ENCODE results near the gene NRL. TPM values are rescaled to one million over a fixed set of nuclear protein-coding genes. Genes with fewer than 3 reads are reported as not detected.

The NRL gene
- total and polyA plus RNA-seq, 9 of the 15 experiments (the other 6 are each of a cell fraction or from before 2014, with no cell fraction given) = 0.07 to 2.7 (median 1.4) TPM; not detected in 1

DNA sequence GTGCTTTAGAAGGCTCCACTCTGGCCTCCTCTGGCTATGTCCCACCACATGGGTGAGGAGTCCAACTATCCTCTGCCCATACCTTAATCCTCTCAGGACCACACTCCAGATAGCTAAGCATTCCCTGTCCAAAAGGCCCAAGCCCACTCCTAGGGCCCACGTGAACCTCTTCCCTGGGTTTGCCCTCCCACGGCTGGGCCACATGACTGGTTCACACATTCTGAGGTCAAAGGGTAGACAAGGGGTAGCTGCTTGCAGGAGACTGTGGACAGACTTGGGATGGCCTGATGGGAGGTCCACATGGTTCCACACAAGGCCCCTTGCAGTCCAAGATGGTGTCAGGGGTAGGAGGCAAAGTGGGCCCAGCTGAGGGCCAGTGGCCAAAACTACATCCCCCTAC, 26.7 kb downstream of the NRL start (continued):
- TF ChIP-seq EP300 (IDR thresholded peaks at IDR 0.05; ENCODE audit: low read length) = no peak
- TF ChIP-seq, protein P1, sequence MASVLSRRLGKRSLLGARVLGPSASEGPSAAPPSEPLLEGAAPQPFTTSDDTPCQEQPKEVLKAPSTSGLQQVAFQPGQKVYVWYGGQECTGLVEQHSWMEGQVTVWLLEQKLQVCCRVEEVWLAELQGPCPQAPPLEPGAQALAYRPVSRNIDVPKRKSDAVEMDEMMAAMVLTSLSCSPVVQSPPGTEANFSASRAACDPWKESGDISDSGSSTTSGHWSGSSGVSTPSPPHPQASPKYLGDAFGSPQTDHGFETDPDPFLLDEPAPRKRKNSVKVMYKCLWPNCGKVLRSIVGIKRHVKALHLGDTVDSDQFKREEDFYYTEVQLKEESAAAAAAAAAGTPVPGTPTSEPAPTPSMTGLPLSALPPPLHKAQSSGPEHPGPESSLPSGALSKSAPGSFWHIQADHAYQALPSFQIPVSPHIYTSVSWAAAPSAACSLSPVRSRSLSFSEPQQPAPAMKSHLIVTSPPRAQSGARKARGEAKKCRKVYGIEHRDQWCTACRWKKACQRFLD (CRISPR knock-in tag; IDR thresholded peaks at IDR 0.05) = no peak
- TF ChIP-seq, protein P2, sequence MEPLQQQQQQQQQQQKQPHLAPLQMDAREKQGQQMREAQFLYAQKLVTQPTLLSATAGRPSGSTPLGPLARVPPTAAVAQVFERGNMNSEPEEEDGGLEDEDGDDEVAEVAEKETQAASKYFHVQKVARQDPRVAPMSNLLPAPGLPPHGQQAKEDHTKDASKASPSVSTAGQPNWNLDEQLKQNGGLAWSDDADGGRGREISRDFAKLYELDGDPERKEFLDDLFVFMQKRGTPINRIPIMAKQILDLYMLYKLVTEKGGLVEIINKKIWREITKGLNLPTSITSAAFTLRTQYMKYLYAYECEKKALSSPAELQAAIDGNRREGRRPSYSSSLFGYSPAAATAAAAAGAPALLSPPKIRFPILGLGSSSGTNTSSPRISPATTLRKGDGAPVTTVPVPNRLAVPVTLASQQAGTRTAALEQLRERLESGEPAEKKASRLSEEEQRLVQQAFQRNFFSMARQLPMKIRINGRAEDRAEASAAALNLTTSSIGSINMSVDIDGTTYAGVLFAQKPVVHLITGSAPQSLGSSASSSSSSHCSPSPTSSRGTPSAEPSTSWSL (CRISPR knock-in tag; IDR thresholded peaks at IDR 0.05; ENCODE audit: borderline replicate concordance) = no peak
- TF ChIP-seq, protein P3, sequence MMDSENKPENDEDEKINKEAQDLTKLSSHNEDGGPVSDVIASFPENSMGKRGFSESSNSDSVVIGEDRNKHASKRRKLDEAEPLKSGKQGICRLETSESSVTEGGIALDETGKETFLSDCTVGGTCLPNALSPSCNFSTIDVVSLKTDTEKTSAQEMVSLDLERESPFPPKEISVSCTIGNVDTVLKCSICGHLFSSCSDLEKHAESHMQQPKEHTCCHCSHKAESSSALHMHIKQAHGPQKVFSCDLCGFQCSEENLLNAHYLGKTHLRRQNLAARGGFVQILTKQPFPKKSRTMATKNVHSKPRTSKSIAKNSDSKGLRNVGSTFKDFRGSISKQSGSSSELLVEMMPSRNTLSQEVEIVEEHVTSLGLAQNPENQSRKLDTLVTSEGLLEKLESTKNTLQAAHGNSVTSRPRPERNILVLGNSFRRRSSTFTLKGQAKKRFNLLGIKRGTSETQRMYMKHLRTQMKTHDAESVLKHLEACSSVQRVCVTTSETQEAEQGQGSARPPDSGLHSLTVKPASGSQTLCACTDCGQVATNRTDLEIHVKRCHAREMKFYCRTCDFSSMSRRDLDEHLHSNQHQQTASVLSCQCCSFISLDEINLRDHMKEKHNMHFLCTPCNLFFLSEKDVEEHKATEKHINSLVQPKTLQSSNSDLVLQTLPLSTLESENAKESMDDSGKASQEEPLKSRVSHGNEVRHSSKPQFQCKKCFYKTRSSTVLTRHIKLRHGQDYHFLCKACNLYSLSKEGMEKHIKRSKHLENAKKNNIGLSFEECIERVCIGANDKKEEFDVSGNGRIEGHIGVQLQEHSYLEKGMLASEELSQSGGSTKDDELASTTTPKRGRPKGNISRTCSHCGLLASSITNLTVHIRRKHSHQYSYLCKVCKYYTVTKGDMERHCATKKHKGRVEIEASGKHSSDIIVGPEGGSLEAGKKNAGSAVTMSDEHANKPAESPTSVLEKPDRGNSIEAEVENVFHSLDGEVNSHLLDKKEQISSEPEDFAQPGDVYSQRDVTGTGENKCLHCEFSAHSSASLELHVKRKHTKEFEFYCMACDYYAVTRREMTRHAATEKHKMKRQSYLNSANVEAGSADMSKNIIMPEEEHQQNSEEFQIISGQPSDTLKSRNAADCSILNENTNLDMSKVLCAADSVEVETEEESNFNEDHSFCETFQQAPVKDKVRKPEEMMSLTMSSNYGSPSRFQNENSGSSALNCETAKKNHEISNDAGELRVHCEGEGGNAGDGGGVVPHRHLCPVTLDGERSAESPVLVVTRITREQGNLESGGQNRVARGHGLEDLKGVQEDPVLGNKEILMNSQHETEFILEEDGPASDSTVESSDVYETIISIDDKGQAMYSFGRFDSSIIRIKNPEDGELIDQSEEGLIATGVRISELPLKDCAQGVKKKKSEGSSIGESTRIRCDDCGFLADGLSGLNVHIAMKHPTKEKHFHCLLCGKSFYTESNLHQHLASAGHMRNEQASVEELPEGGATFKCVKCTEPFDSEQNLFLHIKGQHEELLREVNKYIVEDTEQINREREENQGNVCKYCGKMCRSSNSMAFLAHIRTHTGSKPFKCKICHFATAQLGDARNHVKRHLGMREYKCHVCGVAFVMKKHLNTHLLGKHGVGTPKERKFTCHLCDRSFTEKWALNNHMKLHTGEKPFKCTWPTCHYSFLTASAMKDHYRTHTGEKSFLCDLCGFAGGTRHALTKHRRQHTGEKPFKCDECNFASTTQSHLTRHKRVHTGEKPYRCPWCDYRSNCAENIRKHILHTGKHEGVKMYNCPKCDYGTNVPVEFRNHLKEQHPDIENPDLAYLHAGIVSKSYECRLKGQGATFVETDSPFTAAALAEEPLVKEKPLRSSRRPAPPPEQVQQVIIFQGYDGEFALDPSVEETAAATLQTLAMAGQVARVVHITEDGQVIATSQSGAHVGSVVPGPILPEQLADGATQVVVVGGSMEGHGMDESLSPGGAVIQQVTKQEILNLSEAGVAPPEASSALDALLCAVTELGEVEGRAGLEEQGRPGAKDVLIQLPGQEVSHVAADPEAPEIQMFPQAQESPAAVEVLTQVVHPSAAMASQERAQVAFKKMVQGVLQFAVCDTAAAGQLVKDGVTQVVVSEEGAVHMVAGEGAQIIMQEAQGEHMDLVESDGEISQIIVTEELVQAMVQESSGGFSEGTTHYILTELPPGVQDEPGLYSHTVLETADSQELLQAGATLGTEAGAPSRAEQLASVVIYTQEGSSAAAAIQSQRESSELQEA (IDR thresholded peaks at IDR 0.05; ENCODE audit: low read depth) = no peak
- TF ChIP-seq BRD9 (IDR thresholded peaks at IDR 0.05; ENCODE audit: low read depth, partially characterized antibody) = no peak
